GM20000 (cell line): ENCODE data around the gene MPRIP.

Experiments used
- DNase-seq: peaks from one replicate; pipeline ENCODE4 v3.0.0; 2012; ENCODE audit warnings: low spot score
- CTCF ChIP-seq: IDR thresholded peaks from 2 replicates; pipeline ENCODE4 v1.5.1; 2012; ENCODE audit warnings: mild to moderate bottlenecking, control low read depth; ENCODE audit errors: extremely low read depth, missing control alignments

The MPRIP gene

GRCh38 chr17:17027442-17028058 is 14.7 kb upstream of the MPRIP start:
- DNase-seq = no peak

GRCh38 chr17:17028059-17028877 is 14.0 kb upstream of the MPRIP start:
- no peak for DNase-seq
- no peak for TF ChIP-seq CTCF

More at GRCh38 chr17:17027442-17028058, 14.7 kb upstream of the MPRIP start:
- TF ChIP-seq CTCF = no peak

GRCh38 chr17:17028878-17029535 is 13.2 kb upstream of the MPRIP start:
- no peak for DNase-seq
- TF ChIP-seq CTCF = no peak

GRCh38 chr17:17029938-17030337 is 12.3 kb upstream of the MPRIP start:
- no peak for TF ChIP-seq CTCF
- DNase-seq = no peak

GRCh38 chr17:17030515-17031211 is 11.6 kb upstream of the MPRIP start:
- DNase-seq = no peak
- TF ChIP-seq CTCF = no peak

GRCh38 chr17:17032131-17032692 is 10.0 kb upstream of the MPRIP start:
- DNase-seq = no peak
- TF ChIP-seq CTCF = no peak
